Fibroblast of the aortic adventitia (primary cell): Measurements from ENCODE around the gene MAN1C1. TPM values are rescaled to one million over a fixed set of nuclear protein-coding genes. Genes with fewer than 3 reads are reported as not detected.

Source experiments
- DNase-seq: peaks from one replicate; pipeline ENCODE4 v3.0.0-alpha.2; 2010; ENCODE audit warnings: low read depth
- H3K4me3 ChIP-seq: 2 replicates; pipeline ENCODE4 v1.5.1; 2011; ENCODE audit warnings: low read depth, mild to moderate bottlenecking, control low read depth, low read length, moderate library complexity
- CTCF ChIP-seq: IDR thresholded peaks from 2 replicates; pipeline ENCODE4 v1.5.1; 2011; ENCODE audit warnings: mild to moderate bottlenecking, low read length, control low read depth, inconsistent platforms; ENCODE audit not compliant: insufficient read depth
- total RNA-seq: library from RNA; depleted of rRNA; stranded (reverse); fragments of >200 nt; gene quantifications from 2 replicates; pipeline ENCODE4 v1.2.3, GENCODE V29; 2012; ENCODE audit warnings: low replicate concordance

MAN1C1 gene
- total RNA-seq, 1 donor, result 6.6 TPM

- no peak for DNase-seq
- no peak overlapping the region for H3K4me3 ChIP-seq
- no peak for TF ChIP-seq CTCF
Observed at GRCh38 chr1:25784575-25785051, 168.0 kb downstream of the MAN1C1 start.

- no peak for TF ChIP-seq CTCF
- no peak for DNase-seq
- H3K4me3 ChIP-seq, result no peak overlapping the region
Observed at GRCh38 chr1:25785333-25786067, 168.9 kb downstream of the MAN1C1 start.

GRCh38 chr1:25786887-25787759 is 170.5 kb downstream of the MAN1C1 start:
- TF ChIP-seq CTCF, result no peak
- peak; percentile 22 for DNase-seq
- H3K4me3 ChIP-seq, result no peak overlapping the region

DNA sequence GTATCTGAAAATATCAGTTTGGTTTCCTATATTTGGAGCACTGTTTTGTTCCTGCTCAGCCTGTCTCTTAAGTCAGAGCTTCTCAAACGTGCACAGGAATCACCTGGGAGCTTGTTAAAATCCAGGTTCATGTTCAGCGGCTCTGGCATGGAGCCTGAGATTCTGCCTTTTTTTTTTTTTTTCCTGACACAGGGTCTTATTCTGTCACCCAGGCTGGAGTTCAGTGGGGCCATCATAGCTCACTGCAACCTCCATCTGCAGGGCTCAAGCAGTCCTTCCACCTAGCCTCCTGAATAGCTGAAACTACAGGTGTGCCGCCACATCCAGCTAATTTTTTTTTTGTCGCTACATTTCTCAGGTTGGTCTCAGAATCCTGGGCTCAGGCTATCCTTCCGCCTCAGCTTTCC is 171.2 kb downstream of the MAN1C1 start:
- DNase-seq, result no peak
- H3K4me3 ChIP-seq, result no peak overlapping the region
- no peak for TF ChIP-seq CTCF

DNA sequence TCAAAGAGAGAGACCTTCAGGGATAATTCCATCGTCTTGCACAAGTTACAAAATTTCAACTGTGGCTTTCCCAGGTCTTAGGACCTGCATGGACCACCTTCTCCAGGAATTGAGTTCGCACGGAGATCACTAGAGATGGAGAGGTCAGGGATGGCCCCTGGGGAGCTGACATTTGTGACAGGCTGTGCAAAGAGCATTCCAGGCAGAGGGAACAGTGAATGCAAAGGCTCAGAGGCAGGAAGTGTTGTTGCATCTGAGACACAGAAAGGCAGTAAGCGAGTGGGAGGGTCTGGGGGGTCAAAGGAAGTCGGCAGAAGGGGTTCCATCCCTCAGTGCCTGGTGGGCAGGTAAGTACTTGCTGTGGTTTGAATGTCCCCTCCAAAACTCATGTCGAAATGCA is 173.9 kb downstream of the MAN1C1 start:
- DNase-seq, result no peak
- no peak overlapping the region for H3K4me3 ChIP-seq
- TF ChIP-seq CTCF, result no peak

GRCh38 chr1:25792115-25792514 is 175.5 kb downstream of the MAN1C1 start:
- DNase-seq, result no peak
- H3K4me3 ChIP-seq, result no peak overlapping the region
- TF ChIP-seq CTCF, result no peak
